IPS-20b (cell line): ENCODE measurements around the gene SMIM7.
A peak's percentile ranks its signal among the peaks of the same experiment; 100 is the strongest.

Experiments
- H3K27ac ChIP-seq: one replicate; pipeline ENCODE4 v1.5.1; 2013; ENCODE audit warnings: low read length
- H3K27me3 ChIP-seq: 2 replicates; pipeline ENCODE4 v1.6.1; 2013; ENCODE audit warnings: mild to moderate bottlenecking, low read length, inconsistent platforms; ENCODE audit not compliant: insufficient read depth
- H3K36me3 ChIP-seq: 2 replicates; pipeline ENCODE4 v1.6.1; 2013; ENCODE audit warnings: low read depth, mild to moderate bottlenecking, inconsistent platforms, low read length, moderate library complexity; ENCODE audit not compliant: insufficient read depth
- H3K4me1 ChIP-seq: 2 replicates; pipeline ENCODE4 v1.6.1; 2013; ENCODE audit warnings: mild to moderate bottlenecking, control low read depth, inconsistent platforms, low read length, moderate library complexity; ENCODE audit not compliant: insufficient read depth
- H3K4me3 ChIP-seq: 2 replicates; pipeline ENCODE4 v1.5.1; 2013; ENCODE audit warnings: mild to moderate bottlenecking, low read length, inconsistent platforms
- H3K9ac ChIP-seq: 2 replicates; pipeline ENCODE4 v1.6.1; 2013; ENCODE audit warnings: low read depth, mild to moderate bottlenecking, inconsistent platforms, low read length, moderate library complexity
- H3K9me3 ChIP-seq: 2 replicates; pipeline ENCODE4 v1.6.1; 2013; ENCODE audit warnings: mild to moderate bottlenecking, low read depth, low read length, inconsistent platforms; ENCODE audit not compliant: insufficient read depth

SMIM7 gene

DNA sequence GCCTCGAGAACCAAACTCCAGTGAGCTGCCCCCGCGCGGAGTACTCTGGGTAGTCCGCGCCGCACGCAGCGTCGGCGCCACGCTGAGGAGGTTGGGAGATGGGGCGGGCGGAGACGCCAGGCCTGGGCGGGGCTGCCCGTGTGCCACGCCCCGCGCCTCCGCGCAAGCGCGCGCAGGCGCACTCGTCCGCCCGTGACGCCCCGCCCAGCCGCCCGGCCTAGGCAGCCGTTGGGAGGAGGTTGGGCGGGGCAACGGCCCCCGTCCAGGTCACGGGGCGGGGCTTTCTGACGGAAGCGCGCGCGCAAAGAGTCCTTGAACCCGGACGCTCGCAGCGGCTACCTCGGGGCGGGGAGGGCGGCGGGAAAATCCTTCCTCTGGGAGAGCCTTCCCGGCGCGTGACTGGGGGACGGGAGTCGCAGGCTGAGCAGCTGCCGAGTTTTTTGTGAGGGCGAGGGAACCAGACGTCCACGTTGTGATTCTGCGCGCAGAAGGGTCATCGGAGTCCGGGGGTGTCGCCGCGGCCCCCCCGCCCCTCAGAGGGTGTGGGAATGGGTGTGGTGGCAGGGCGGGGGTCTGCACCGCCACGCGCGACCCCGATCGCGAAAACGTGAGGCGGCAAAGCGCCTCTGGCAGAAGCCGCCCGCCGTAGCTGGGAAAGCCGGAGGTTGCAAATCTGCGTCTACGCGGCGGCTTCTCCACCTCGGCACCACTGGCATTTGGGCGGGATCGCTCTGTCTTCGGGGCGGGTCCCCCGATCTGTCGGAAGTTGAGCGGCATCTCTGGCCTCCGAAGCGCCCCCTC is 31.6 kb downstream of the SMIM7 start, which contains the start of gene MED26:
Gene MED26, minus strand, starts transcription at position 22 of the 801 bp plus-strand sequence. CDS start 261 bp downstream, outside the sequence.
- Histone ChIP-seq H3K4me3 (peak within 1 kb of the TSS; percentile 86), H3K27ac (peak within 1 kb of the TSS; percentile 46), H3K9ac (peak within 1 kb of the TSS; percentile 90), H3K27me3 (no peaks in the 10 kb centered on the region), H3K4me1 (peaks cover 21% of the 10 kb centered on the region), H3K9me3 (no peaks in the 10 kb centered on the region), H3K36me3 (peaks cover 38% of the 10 kb centered on the region)

DNA sequence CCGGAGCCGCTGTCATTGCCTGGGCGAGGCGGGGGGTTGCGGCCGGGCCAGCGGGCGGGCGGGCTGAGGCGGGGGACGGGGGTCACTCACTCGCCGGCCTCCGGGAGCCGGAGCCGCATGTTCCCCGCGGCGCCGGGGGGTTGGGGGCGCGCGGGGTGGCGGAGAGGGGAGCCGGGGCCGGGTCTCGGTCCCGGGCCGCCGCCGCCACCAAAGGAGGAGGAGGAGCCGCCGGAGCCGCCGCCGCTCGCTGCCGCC is 32.1 kb downstream of the SMIM7 start:
- peak overlapping the region; percentile 90; the same call in 1 of the 2 replicates for H3K9ac ChIP-seq
- no peaks in the 10 kb centered on the region for H3K9me3 ChIP-seq
- peaks cover 41% of the 10 kb centered on the region for H3K36me3 ChIP-seq
- H3K4me1 ChIP-seq = peaks cover 21% of the 10 kb centered on the region
- H3K27ac ChIP-seq = no peak overlapping the region
- H3K4me3 ChIP-seq = peak overlapping the region; percentile 82
- H3K27me3 ChIP-seq = no peaks in the 10 kb centered on the region

DNA sequence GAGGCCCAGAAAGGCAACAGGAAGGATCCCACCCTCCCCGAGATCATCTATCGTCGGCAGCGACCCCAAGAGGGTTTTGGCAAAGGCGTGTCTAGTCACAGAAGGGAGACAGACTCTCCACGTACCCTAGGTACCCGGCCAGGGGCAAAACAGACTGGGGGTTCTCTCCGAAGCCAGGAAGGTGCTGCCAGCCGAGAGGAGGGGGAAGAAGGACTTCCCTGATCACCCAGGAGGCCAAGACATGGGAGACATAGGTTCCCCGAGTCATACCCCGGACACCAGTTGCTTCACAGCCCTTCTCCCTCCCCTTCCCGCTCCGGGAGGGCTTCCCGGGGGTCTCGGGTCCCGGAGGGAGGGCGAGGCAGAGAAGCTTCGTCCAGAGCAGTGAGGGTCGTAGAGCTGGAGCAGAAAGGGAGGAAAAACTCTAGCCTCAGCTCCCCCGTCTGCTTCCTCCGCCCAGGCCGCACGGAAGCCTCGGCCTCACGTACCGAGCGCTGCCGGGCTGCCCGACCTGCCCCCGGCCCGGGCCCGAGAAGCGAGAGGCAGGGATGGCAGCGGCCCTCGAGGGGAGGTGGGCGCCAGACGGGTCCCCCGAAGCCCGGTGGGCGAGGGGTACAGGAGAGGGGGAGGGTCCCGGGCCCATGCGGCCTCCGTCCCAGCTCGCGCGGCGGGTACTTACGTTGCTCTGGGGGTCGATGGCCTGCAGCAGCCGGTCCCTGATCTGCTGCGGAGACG is 32.6 kb downstream of the SMIM7 start:
- Histone ChIP-seq H3K9me3 (no peaks in the 10 kb centered on the region), H3K4me3 (peak overlapping the region; percentile 82), H3K9ac (peak overlapping the region; percentile 90), H3K4me1 (peaks cover 21% of the 10 kb centered on the region), H3K27me3 (no peaks in the 10 kb centered on the region), H3K27ac (no peak overlapping the region), H3K36me3 (peaks cover 38% of the 10 kb centered on the region)

DNA sequence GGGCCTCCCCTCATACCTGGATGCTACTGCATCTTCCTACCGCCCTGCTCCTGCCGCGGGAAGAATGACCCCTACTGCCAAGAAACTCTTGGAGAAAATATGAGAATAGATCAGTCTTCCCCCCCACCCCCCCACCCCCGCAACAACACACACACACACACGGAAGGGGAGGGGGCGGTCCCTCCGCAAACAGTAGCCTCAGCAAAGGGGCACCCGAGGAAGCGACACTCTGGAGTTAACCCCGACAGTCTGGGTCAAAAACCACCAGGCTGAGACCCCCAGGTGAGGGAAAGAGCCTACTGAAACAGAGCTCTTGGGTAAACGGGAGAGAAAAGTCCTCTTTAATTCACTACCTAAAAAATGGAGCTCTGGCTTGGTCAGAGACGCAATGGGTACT is 33.1 kb downstream of the SMIM7 start:
- peaks cover 34% of the 10 kb centered on the region for H3K36me3 ChIP-seq

DNA sequence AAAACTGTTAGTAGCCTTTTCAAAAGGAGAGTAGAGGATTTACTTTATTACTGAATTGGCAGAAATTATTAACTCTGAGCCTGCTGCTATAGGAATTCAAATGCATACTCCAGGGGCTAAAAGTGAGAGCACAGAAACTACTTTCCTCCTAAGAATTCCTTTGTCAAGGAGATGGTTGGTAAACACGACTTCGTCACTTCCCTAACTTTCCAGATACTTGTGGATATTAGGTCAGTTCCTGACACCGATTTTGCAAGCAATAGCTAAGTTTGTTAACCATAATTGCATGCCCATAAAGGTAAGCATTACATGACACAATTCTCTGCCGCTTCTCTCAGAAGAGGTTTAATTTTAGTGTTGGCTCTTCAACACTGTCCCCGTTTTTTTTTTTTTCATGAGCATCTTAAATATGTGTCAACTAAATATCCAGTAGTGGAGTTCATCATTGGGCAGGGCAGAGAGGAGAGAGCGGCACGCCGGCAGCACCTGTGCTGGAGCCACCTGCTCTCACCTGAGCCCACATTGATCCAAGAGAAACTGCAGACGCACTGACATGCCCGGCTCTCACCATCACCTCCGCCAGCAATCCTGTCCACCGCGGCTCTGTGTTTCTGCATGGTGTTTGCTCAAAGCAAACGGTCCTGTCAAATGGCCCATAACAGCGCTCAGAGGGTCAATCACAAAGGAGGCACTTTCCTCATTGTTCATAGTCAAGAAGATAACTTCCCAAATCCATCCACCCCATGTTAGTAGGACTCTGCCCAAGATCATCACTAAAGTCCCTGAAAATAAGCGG is 34.6 kb downstream of the SMIM7 start:
- peaks cover 21% of the 10 kb centered on the region for H3K4me1 ChIP-seq
- no peak overlapping the region for H3K9ac ChIP-seq

More for the DNA sequence above, 33.1 kb downstream of the SMIM7 start:
- peak overlapping the region; percentile 82 for H3K4me3 ChIP-seq
- peak overlapping the region; percentile 90 for H3K9ac ChIP-seq
- no peaks in the 10 kb centered on the region for H3K27me3 ChIP-seq
- H3K9me3 ChIP-seq = no peaks in the 10 kb centered on the region
- peaks cover 21% of the 10 kb centered on the region for H3K4me1 ChIP-seq
- H3K27ac ChIP-seq = no peak overlapping the region

DNA sequence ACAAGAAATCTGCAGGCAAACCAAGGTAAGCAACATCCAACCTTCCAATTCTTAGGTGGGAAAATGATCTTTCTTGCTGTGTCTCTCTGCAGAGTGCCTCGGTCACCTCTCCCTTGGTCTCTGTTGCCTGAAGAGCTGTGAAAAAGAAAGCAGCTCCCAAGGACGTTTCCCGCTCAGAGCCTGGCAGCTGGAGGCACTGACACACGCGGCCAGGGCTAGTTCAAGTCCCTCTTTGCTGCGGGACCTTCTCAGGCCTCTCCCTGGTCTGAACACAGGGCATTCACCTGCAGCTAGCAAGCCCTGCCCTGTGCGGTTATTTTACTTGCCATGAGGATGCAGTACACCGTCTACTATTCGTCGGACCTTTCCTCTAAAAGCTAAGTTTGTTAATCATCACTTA is 35.7 kb downstream of the SMIM7 start:
- H3K27me3 ChIP-seq = no peaks in the 10 kb centered on the region
- peaks cover 23% of the 10 kb centered on the region for H3K36me3 ChIP-seq
- no peak overlapping the region for H3K9ac ChIP-seq
- no peak overlapping the region for H3K4me3 ChIP-seq
- no peak overlapping the region for H3K27ac ChIP-seq
- H3K9me3 ChIP-seq = no peaks in the 10 kb centered on the region
- H3K4me1 ChIP-seq = peaks cover 18% of the 10 kb centered on the region

More for the DNA sequence above, 34.6 kb downstream of the SMIM7 start:
- Histone ChIP-seq H3K27ac (no peak overlapping the region), H3K36me3 (peaks cover 25% of the 10 kb centered on the region), H3K9me3 (no peaks in the 10 kb centered on the region), H3K27me3 (no peaks in the 10 kb centered on the region), H3K4me3 (no peak overlapping the region)

DNA sequence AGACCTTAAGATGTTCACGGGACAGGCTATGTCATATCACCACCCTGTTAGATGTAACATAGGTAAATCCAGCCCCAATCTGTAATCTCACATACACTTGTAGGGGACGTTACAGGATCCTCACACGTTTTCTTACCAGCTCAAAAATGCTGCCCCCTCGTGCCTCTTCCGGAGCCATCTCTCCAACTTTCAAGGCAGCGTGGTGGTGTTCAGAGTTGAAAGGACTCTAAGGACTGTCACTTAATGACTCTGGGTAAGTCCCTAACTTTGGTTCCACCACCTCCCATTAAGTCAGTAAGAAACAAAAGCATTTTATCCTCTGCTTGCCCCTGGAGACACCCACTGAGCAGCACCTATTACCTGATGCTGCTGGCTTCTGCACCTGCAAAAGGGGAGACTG is 36.4 kb downstream of the SMIM7 start:
- Histone ChIP-seq H3K9ac (no peak overlapping the region), H3K36me3 (peaks cover 23% of the 10 kb centered on the region), H3K27me3 (no peaks in the 10 kb centered on the region), H3K4me3 (no peak overlapping the region), H3K9me3 (no peaks in the 10 kb centered on the region), H3K4me1 (peaks cover 17% of the 10 kb centered on the region; the same call in 1 of the 2 replicates), H3K27ac (no peak overlapping the region)

DNA sequence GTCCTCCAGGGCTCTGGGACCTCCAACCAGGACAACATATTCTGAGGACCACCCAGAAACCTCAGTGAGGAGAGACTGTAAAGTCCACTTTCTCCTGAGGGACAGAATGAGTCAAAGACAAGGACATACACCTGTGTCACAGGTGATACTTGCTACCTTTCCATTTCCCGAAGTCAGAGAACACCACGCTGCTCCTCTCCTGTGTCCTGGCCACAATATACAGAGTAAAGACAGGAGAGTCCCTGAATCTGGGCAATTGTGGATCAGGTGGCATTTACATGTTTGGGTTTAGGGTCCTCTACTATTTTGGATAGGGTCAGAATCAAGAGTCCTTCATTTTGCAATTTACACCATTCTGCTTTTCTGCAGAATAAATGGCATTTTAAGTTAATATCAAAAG is 36.9 kb downstream of the SMIM7 start:
- Histone ChIP-seq H3K9me3 (no peaks in the 10 kb centered on the region), H3K27ac (no peak overlapping the region), H3K27me3 (no peaks in the 10 kb centered on the region), H3K9ac (no peak overlapping the region), H3K4me1 (peaks cover 17% of the 10 kb centered on the region; the same call in 1 of the 2 replicates), H3K36me3 (peaks cover 23% of the 10 kb centered on the region), H3K4me3 (no peak overlapping the region)

DNA sequence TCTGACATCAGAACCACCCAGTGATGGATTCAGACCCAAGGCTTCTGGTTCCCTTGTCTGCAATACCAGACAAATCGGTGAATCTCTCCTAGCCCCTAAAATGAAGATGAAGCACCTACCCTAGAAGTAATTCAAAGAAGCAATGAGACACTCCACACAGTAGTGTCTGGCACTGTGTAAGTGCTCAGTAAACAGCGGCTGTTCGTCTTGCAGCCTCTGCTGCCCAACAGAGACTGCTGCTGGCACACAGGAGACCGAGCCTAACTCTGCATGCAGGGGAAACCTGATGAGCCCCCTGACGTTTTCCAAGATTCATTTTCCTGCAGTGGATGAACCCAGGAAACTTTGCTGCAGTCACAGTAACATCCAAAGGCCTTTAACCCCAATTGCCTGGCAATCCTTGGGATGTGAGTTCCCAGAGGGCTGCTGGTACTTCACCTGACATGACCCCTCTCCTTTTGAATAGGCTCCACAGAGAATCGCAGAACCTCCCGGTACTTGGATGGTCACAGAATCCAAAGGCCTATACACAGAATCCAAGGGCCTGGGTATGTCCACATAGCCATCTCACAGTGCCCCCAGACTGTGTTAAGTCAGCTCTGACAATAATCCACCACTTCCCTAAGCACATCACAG is 38.7 kb downstream of the SMIM7 start:
- H3K36me3 ChIP-seq = peaks cover 23% of the 10 kb centered on the region
- H3K27ac ChIP-seq = no peak overlapping the region
- H3K9ac ChIP-seq = no peak overlapping the region
- H3K4me3 ChIP-seq = no peak overlapping the region
- no peaks in the 10 kb centered on the region for H3K9me3 ChIP-seq
- no peaks in the 10 kb centered on the region for H3K27me3 ChIP-seq
- H3K4me1 ChIP-seq = peaks cover 17% of the 10 kb centered on the region; the same call in 1 of the 2 replicates

DNA sequence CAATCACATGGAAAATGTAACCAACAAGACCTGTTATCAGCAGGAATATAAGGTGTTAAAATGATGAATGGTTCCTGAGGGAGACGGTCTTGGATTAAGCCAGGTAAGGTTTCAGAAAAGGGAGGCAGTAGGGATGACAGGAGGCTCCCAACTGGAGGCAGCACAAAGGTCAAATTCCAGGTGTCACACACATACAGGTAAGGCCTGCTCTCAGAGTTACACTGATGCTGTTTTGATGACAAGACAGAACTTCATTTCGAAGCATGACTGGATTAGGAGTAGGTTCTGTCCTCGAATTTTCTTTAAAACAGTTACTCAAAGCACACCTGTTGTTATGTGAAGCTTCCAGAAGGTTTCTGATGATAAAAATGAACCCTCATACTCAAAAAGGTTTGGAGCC is 39.4 kb downstream of the SMIM7 start:
- Histone ChIP-seq H3K9ac (no peak overlapping the region), H3K9me3 (no peaks in the 10 kb centered on the region), H3K4me3 (no peak overlapping the region), H3K27me3 (no peaks in the 10 kb centered on the region), H3K4me1 (peaks cover 14% of the 10 kb centered on the region; the same call in 1 of the 2 replicates), H3K36me3 (peaks cover 23% of the 10 kb centered on the region), H3K27ac (no peak overlapping the region)

DNA sequence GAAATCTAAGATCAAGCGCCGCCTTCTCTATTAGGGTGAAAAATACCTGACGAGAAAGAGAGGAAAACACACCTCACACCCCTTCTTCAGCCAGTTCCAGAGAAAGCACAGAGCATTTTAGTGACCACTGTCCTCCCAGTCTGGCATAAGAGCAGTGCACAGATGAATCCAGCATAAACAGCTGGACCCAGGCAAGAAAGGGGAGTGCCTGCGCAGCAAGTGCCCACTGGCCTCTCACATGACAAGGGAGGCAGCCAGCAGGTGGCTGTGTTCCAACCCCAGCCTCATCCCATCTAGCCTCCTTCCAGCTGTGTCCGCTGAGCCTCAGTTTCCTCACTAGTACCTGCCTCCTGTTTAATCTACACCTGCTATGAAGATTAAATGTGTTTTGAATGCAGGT is 39.9 kb downstream of the SMIM7 start:
- Histone ChIP-seq H3K27me3 (no peaks in the 10 kb centered on the region), H3K27ac (no peak overlapping the region), H3K4me1 (peaks cover 12% of the 10 kb centered on the region; the same call in 1 of the 2 replicates), H3K9me3 (no peaks in the 10 kb centered on the region), H3K4me3 (no peak overlapping the region), H3K9ac (no peak overlapping the region), H3K36me3 (peaks cover 23% of the 10 kb centered on the region)
